ENCODE measurements around the gene CD99L2. TPM values are rescaled to one million over a fixed set of nuclear protein-coding genes. Genes with fewer than 3 reads are reported as not detected.
"Not testable (repeated sequence)": the region's sequence is repeated elsewhere in the genome, so short reads cannot be mapped to it uniquely, and the experiment has no call there.

Gene CD99L2
- total RNA-seq, 2 donors from 2014 or later, result 75.6 to 83.8 TPM

- TF ChIP-seq, protein P1, sequence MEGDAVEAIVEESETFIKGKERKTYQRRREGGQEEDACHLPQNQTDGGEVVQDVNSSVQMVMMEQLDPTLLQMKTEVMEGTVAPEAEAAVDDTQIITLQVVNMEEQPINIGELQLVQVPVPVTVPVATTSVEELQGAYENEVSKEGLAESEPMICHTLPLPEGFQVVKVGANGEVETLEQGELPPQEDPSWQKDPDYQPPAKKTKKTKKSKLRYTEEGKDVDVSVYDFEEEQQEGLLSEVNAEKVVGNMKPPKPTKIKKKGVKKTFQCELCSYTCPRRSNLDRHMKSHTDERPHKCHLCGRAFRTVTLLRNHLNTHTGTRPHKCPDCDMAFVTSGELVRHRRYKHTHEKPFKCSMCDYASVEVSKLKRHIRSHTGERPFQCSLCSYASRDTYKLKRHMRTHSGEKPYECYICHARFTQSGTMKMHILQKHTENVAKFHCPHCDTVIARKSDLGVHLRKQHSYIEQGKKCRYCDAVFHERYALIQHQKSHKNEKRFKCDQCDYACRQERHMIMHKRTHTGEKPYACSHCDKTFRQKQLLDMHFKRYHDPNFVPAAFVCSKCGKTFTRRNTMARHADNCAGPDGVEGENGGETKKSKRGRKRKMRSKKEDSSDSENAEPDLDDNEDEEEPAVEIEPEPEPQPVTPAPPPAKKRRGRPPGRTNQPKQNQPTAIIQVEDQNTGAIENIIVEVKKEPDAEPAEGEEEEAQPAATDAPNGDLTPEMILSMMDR (IDR thresholded peaks at IDR 0.05), result no peak
- no peak for DNase-seq (ENCODE audit: low spot score)
- ATAC-seq (ENCODE audit: insufficient number of reproducible peaks, low FRiP score, low read depth), result no peak
- Histone ChIP-seq H3K4me3 (no peak overlapping the region), H3K9me3 (no peaks in the 10 kb centered on the region), H3K4me1 (ENCODE audit: control insufficient read depth in 1 of 2, low read depth in 2 of 2) (no peaks in the 10 kb centered on the region), H3K27me3 (replicated peaks; ENCODE audit: insufficient read depth) (no peaks in the 10 kb centered on the region), H3K27ac (no peak overlapping the region), H3K36me3 (no peaks in the 10 kb centered on the region)
Observed at GRCh38 chrX:150831863-150832262, 66.6 kb downstream of the CD99L2 start.

GRCh38 chrX:150828785-150829184 is 69.7 kb downstream of the CD99L2 start:
- Histone ChIP-seq H3K36me3 (no peaks in the 10 kb centered on the region), H3K9me3 (no peaks in the 10 kb centered on the region), H3K4me3 (no peak overlapping the region), H3K27me3 (replicated peaks; ENCODE audit: insufficient read depth) (no peaks in the 10 kb centered on the region), H3K4me1 (ENCODE audit: control insufficient read depth in 1 of 2, low read depth in 2 of 2) (no peaks in the 10 kb centered on the region), H3K27ac (no peak overlapping the region)
- TF ChIP-seq, protein P1 (IDR thresholded peaks at IDR 0.05), result no peak
- no peak for ATAC-seq (ENCODE audit: insufficient number of reproducible peaks, low FRiP score, low read depth)
- DNase-seq (ENCODE audit: low spot score), result no peak

DNA sequence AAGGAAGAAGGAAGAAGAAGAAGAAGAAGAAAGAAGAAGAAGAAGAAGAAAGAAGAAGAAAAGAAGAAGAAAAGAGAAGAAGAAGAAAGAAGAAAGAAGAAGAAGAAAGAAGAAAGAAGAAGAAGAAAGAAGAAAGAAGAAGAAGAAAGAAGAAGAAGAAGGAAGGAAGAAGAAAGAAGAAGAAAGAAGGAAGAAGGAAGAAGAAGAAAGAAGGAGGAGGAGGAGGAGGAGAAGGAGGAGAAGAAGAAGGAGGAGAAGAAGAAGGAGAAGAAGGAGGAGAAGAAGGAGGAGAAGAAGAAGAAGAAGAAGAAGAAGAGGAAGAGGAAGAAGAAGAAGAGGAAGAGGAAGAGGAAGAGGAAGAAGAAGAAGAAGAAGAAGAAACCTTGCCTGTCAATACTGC is 74.1 kb downstream of the CD99L2 start:
- H3K27me3 ChIP-seq (replicated peaks; ENCODE audit: insufficient read depth); H3K36me3 ChIP-seq; H3K4me1 ChIP-seq (ENCODE audit: control insufficient read depth in 1 of 2, low read depth in 2 of 2); H3K9me3 ChIP-seq; DNase-seq (ENCODE audit: low spot score); H3K27ac ChIP-seq; H3K4me3 ChIP-seq; ATAC-seq (ENCODE audit: insufficient number of reproducible peaks, low FRiP score, low read depth): not testable (repeated sequence)

GRCh38 chrX:150823826-150824225 is 74.6 kb downstream of the CD99L2 start:
- not testable (repeated sequence) for H3K36me3 ChIP-seq; H3K9me3 ChIP-seq; H3K27ac ChIP-seq; H3K27me3 ChIP-seq (replicated peaks; ENCODE audit: insufficient read depth); H3K4me1 ChIP-seq (ENCODE audit: control insufficient read depth in 1 of 2, low read depth in 2 of 2); DNase-seq (ENCODE audit: low spot score); ATAC-seq (ENCODE audit: insufficient number of reproducible peaks, low FRiP score, low read depth); H3K4me3 ChIP-seq

- no peaks in the 10 kb centered on the region for H3K27me3 ChIP-seq (replicated peaks; ENCODE audit: insufficient read depth)
- H3K36me3 ChIP-seq, result no peaks in the 10 kb centered on the region
- TF ChIP-seq, protein P1 (IDR thresholded peaks at IDR 0.05), result no peak
- no peaks in the 10 kb centered on the region for H3K9me3 ChIP-seq
- H3K4me3 ChIP-seq, result no peak overlapping the region
- no peak for DNase-seq (ENCODE audit: low spot score)
- H3K4me1 ChIP-seq (ENCODE audit: control insufficient read depth in 1 of 2, low read depth in 2 of 2), result no peaks in the 10 kb centered on the region
- H3K27ac ChIP-seq, result no peak overlapping the region
- ATAC-seq (ENCODE audit: insufficient number of reproducible peaks, low FRiP score, low read depth), result no peak
Observed at GRCh38 chrX:150821971-150822370, 76.5 kb downstream of the CD99L2 start.

- Histone ChIP-seq H3K9me3 (no peaks in the 10 kb centered on the region), H3K36me3 (no peaks in the 10 kb centered on the region), H3K27ac (no peak overlapping the region), H3K4me1 (ENCODE audit: control insufficient read depth in 1 of 2, low read depth in 2 of 2) (no peaks in the 10 kb centered on the region), H3K4me3 (no peak overlapping the region), H3K27me3 (replicated peaks; ENCODE audit: insufficient read depth) (no peaks in the 10 kb centered on the region)
- TF ChIP-seq, protein P1 (IDR thresholded peaks at IDR 0.05), result no peak
- no peak for DNase-seq (ENCODE audit: low spot score)
- no peak for ATAC-seq (ENCODE audit: insufficient number of reproducible peaks, low FRiP score, low read depth)
Observed at GRCh38 chrX:150813922-150814321, 84.5 kb downstream of the CD99L2 start.

Measured in thoracic aorta (tissue), 2 donors.